ENCODE measurements around the gene DPP10. TPM values are rescaled to one million over a fixed set of nuclear protein-coding genes. Genes with fewer than 3 reads are reported as not detected.

DPP10 gene
- total RNA-seq, 1 donor from 2014 or later: 2.1 TPM

DNA sequence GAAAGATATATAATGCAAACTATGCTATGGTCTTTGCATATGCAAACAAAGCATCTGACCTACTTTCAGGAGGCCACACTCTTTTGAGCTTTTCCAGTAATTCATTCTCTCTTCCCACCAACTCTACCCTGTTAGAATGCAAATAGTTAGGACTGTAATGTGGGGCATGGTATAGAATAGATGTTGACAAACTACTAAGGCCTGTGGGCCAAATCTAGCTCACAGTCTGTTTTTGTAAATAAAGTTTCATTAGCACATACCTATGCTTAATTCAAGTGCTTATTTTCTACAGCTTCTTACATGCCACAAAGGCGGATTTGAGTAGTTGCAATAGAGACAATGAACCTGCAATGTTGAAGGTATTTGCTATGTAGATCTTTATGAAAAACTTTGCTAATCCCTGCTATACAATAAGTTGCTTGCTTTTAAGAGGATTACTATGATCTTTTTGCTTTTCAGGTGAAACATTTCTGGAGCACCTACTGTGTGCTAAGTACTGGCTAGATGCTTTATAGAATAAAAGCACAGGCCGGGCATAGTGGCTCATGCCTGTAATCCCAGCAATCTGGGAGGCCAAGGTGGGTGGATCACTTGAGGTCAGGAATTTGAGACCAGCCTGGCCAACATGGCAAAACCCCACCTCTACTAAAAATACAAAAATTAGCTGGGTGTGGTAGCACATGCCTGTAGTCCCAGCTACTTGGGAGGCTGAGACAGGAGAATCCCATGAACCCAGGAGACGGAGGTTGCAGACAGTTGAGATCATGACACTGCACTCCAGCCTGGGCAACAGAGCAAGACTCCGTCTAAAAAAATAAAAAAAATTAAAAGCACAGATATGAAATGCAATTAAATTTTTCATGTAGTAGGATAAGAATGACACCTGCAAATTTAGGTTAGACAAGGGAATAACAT is 267.8 kb downstream of the DPP10 start:
- Mint-ChIP-seq H3K9me3 (peaks cover 3% of the 10 kb centered on the region), H3K27me3 (ENCODE audit: low read depth) (no peaks in the 10 kb centered on the region), H3K36me3 (ENCODE audit: low read depth) (no peaks in the 10 kb centered on the region), H3K4me3 (no peak overlapping the region), H3K4me1 (peaks cover 22% of the 10 kb centered on the region), H3K27ac (ENCODE audit: unreplicated experiment) (peak overlapping the region; percentile 90)
- TF ChIP-seq, protein P1, sequence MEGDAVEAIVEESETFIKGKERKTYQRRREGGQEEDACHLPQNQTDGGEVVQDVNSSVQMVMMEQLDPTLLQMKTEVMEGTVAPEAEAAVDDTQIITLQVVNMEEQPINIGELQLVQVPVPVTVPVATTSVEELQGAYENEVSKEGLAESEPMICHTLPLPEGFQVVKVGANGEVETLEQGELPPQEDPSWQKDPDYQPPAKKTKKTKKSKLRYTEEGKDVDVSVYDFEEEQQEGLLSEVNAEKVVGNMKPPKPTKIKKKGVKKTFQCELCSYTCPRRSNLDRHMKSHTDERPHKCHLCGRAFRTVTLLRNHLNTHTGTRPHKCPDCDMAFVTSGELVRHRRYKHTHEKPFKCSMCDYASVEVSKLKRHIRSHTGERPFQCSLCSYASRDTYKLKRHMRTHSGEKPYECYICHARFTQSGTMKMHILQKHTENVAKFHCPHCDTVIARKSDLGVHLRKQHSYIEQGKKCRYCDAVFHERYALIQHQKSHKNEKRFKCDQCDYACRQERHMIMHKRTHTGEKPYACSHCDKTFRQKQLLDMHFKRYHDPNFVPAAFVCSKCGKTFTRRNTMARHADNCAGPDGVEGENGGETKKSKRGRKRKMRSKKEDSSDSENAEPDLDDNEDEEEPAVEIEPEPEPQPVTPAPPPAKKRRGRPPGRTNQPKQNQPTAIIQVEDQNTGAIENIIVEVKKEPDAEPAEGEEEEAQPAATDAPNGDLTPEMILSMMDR (conservative IDR thresholded peaks at IDR 0.05): no peak
- no peak for DNase-seq (ENCODE audit: low read depth, low spot score)

DNA sequence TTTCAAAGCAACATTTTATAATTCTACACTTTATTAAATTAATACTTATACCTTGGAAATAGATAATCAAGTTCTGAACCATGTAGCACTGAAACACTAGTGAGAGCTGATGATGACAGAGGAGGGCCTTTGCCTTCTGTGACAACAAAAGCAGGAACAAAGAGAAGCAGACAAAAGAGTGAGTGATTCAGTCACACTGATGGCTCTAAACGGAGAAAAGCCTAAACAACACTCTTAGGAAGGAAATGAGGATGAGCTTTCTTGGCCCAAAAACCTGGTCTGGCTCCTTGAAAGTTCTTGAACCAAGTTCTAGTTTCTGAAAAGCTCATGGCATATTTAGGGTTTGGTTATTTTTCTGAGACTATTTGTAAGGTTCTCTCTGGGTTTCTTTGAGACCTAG is 271.9 kb downstream of the DPP10 start:
- Mint-ChIP-seq H3K27ac (ENCODE audit: unreplicated experiment) (peak overlapping the region; percentile 73), H3K27me3 (ENCODE audit: low read depth) (no peaks in the 10 kb centered on the region), H3K9me3 (no peaks in the 10 kb centered on the region), H3K36me3 (ENCODE audit: low read depth) (no peaks in the 10 kb centered on the region), H3K4me3 (no peak overlapping the region), H3K4me1 (peaks cover 30% of the 10 kb centered on the region)
- TF ChIP-seq, protein P1 (conservative IDR thresholded peaks at IDR 0.05): no peak
- DNase-seq (ENCODE audit: low read depth, low spot score): no peak

DNA sequence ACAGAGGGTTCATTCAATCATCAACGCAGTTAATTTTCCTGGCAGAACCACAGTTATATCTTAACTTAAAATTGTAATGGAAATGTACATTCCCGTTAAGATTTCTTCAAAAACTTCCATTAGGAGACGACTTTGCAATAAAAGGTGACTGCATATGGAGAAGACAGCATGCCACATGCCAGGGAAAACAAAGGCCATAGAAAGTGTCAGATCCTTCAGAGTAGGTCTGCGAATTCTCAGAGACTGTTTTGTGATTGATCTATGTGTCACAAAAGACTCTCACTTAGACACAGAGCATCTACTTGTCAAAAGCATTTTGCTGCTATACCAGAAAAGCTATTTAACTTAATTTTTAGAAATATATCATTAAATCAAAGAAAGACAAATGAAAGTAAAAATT is 274.6 kb downstream of the DPP10 start:
- H3K9me3 Mint-ChIP-seq: no peaks in the 10 kb centered on the region
- H3K27ac Mint-ChIP-seq (ENCODE audit: unreplicated experiment): no peak overlapping the region
- TF ChIP-seq, protein P1 (conservative IDR thresholded peaks at IDR 0.05): no peak
- peaks cover 22% of the 10 kb centered on the region for H3K4me1 Mint-ChIP-seq
- H3K4me3 Mint-ChIP-seq: no peak overlapping the region
- no peak for DNase-seq (ENCODE audit: low read depth, low spot score)
- H3K27me3 Mint-ChIP-seq (ENCODE audit: low read depth): no peaks in the 10 kb centered on the region
- H3K36me3 Mint-ChIP-seq (ENCODE audit: low read depth): no peaks in the 10 kb centered on the region

DNA sequence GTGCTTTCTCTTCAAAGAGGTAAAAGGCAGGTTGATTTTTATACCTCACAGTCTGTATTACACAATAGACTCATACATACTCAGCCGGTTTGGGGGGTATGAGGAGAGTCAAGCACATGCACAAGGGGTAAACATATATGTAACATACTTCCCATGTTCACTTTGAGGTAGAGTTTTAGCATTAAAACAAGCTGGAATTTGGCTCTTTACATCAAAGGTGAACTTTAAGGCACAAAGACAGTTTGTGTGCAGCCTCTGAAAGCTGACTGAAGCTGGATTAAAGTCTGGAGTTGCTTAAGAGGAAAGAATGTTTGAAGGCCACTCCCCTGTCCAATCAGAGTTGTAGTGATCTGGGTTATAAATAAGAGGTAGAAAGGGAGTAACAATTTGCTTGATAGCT is 282.0 kb downstream of the DPP10 start:
- DNase-seq (ENCODE audit: low read depth, low spot score): no peak
- Mint-ChIP-seq H3K9me3 (peaks cover 3% of the 10 kb centered on the region), H3K27me3 (ENCODE audit: low read depth) (no peaks in the 10 kb centered on the region), H3K4me1 (no peaks in the 10 kb centered on the region), H3K4me3 (no peak overlapping the region), H3K36me3 (ENCODE audit: low read depth) (peaks cover 3% of the 10 kb centered on the region), H3K27ac (ENCODE audit: unreplicated experiment) (peak overlapping the region; percentile 2)
- TF ChIP-seq, protein P1 (conservative IDR thresholded peaks at IDR 0.05): no peak

DNA sequence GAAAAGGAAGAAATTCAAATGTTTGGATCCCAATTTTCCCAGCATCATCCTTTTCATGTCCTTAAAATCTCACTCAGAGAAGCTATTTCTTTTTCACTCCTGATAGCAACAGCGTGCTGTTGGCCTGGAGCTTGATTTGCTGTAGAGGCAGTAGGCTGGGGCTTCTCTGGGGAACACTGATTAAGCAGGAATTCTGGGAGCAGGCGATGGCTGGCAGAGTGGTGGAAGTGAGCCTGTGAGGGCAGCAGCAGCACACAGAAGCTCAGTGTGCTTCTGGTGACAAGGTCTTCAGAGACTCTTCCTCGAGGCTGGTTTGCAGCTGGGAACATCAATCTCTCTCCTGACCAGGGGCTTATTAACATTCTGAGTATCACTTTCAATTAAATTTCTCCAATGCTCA is 284.6 kb downstream of the DPP10 start:
- Mint-ChIP-seq H3K27ac (ENCODE audit: unreplicated experiment) (no peak overlapping the region), H3K36me3 (ENCODE audit: low read depth) (peaks cover 3% of the 10 kb centered on the region), H3K4me1 (no peaks in the 10 kb centered on the region), H3K27me3 (ENCODE audit: low read depth) (no peaks in the 10 kb centered on the region), H3K4me3 (no peak overlapping the region), H3K9me3 (peaks cover 3% of the 10 kb centered on the region)
- no peak for DNase-seq (ENCODE audit: low read depth, low spot score)
- TF ChIP-seq, protein P1 (conservative IDR thresholded peaks at IDR 0.05): no peak
